ENCODE results near the gene MAPK8IP3. TPM values are rescaled to one million over a fixed set of nuclear protein-coding genes. Genes with fewer than 3 reads are reported as not detected.

MAPK8IP3 gene
- polyA plus RNA-seq, 1 donor (not counting 4 experiments of a cell fraction or from before 2014, with no cell fraction given), result 11.7 TPM

GRCh38 chr16:1785846-1786170, 79.8 kb downstream of the MAPK8IP3 start:
- H3K36me3 ChIP-seq (ENCODE audit: control insufficient read depth in 2 of 2, extremely low read depth in 1 of 2, insufficient read depth in 2 of 2, low read length in 2 of 2), result peaks cover 2 to 11% of the 10 kb centered on the region in 2 experiments
- no peak overlapping the region for H3K4me2 ChIP-seq (ENCODE audit: control insufficient read depth, extremely low read depth, insufficient read depth, low read depth, low read length)
- TF ChIP-seq, protein P1, sequence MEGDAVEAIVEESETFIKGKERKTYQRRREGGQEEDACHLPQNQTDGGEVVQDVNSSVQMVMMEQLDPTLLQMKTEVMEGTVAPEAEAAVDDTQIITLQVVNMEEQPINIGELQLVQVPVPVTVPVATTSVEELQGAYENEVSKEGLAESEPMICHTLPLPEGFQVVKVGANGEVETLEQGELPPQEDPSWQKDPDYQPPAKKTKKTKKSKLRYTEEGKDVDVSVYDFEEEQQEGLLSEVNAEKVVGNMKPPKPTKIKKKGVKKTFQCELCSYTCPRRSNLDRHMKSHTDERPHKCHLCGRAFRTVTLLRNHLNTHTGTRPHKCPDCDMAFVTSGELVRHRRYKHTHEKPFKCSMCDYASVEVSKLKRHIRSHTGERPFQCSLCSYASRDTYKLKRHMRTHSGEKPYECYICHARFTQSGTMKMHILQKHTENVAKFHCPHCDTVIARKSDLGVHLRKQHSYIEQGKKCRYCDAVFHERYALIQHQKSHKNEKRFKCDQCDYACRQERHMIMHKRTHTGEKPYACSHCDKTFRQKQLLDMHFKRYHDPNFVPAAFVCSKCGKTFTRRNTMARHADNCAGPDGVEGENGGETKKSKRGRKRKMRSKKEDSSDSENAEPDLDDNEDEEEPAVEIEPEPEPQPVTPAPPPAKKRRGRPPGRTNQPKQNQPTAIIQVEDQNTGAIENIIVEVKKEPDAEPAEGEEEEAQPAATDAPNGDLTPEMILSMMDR (optimal IDR thresholded peaks at IDR 0.05 in 1 of 3, IDR thresholded peaks at IDR 0.05 in 1 of 3, conservative IDR thresholded peaks at IDR 0.05 in 1 of 3; ENCODE audit: extremely low read depth in 1 of 3, insufficient read depth in 2 of 3, low read length in 3 of 3), result no peak
- TF ChIP-seq EZH2 (IDR thresholded peaks at IDR 0.05; ENCODE audit: low read length), result no peak
- H3K4me3 ChIP-seq (ENCODE audit: control insufficient read depth in 2 of 3, extremely low read depth in 1 of 3, insufficient read depth in 2 of 3, low read depth in 1 of 3, low read length in 3 of 3), result no peak overlapping the region
- dilution Hi-C loops (cut with MboI; ENCODE audit: extremely low pct_ligation_motif_present, low sequenced_read_pairs), result no loop called here
- no peaks in the 10 kb centered on the region for H3K9me3 ChIP-seq (ENCODE audit: control insufficient read depth, low read depth, low read length)
- H3K9me1 ChIP-seq (ENCODE audit: control insufficient read depth, extremely low read depth, insufficient read depth, low read length), result peaks cover 4% of the 10 kb centered on the region
- no peak overlapping the region for H3K9ac ChIP-seq (ENCODE audit: control insufficient read depth, extremely low read depth, insufficient read depth, low read length)
- H3K4me1 ChIP-seq (ENCODE audit: control insufficient read depth, extremely low read depth, insufficient read depth, low read length), result peaks cover 30% of the 10 kb centered on the region
- H3K79me2 ChIP-seq (ENCODE audit: control insufficient read depth, insufficient read depth, low read length), result peaks cover 44% of the 10 kb centered on the region
- H3K27ac ChIP-seq (ENCODE audit: control insufficient read depth, insufficient read depth, low read length), result no peak overlapping the region
- DNase-seq (ENCODE audit: low read depth, low spot score) (no peak), FAIRE-seq (no peak)
- no peaks in the 10 kb centered on the region for H3K27me3 ChIP-seq (ENCODE audit: control insufficient read depth, extremely low read depth, insufficient read depth, low read length)
- peaks cover 3% of the 10 kb centered on the region for H4K20me1 ChIP-seq (ENCODE audit: control insufficient read depth, extremely low read depth, insufficient read depth, low read length)
- no peak overlapping the region for H2AFZ ChIP-seq (ENCODE audit: control insufficient read depth, low read length)

GRCh38 chr16:1786242-1787055, 80.5 kb downstream of the MAPK8IP3 start:
- Histone ChIP-seq H3K4me2 (ENCODE audit: control insufficient read depth, extremely low read depth, insufficient read depth, low read depth, low read length) (no peak overlapping the region), H3K4me1 (ENCODE audit: control insufficient read depth, extremely low read depth, insufficient read depth, low read length) (peaks cover 24% of the 10 kb centered on the region), H3K4me3 (ENCODE audit: control insufficient read depth in 2 of 3, extremely low read depth in 1 of 3, insufficient read depth in 2 of 3, low read depth in 1 of 3, low read length in 3 of 3) (no peak overlapping the region), H3K27me3 (ENCODE audit: control insufficient read depth, extremely low read depth, insufficient read depth, low read length) (no peaks in the 10 kb centered on the region), H4K20me1 (ENCODE audit: control insufficient read depth, extremely low read depth, insufficient read depth, low read length) (peaks cover 3% of the 10 kb centered on the region), H3K9me3 (ENCODE audit: control insufficient read depth, low read depth, low read length) (no peaks in the 10 kb centered on the region), H3K27ac (ENCODE audit: control insufficient read depth, insufficient read depth, low read length) (no peak overlapping the region), H3K36me3 (ENCODE audit: control insufficient read depth in 2 of 2, extremely low read depth in 1 of 2, insufficient read depth in 2 of 2, low read length in 2 of 2) (peaks cover 0 to 11% of the 10 kb centered on the region in 2 experiments), H3K9me1 (ENCODE audit: control insufficient read depth, extremely low read depth, insufficient read depth, low read length) (no peaks in the 10 kb centered on the region), H2AFZ (ENCODE audit: control insufficient read depth, low read length) (no peak overlapping the region), H3K79me2 (ENCODE audit: control insufficient read depth, insufficient read depth, low read length) (peaks cover 41% of the 10 kb centered on the region), H3K9ac (ENCODE audit: control insufficient read depth, extremely low read depth, insufficient read depth, low read length) (no peak overlapping the region)
- no peak for DNase-seq (ENCODE audit: low read depth, low spot score)
- no peak for FAIRE-seq
- dilution Hi-C loops (cut with MboI; ENCODE audit: extremely low pct_ligation_motif_present, low sequenced_read_pairs), result no loop called here
- no peak for TF ChIP-seq EZH2 (IDR thresholded peaks at IDR 0.05; ENCODE audit: low read length)
- TF ChIP-seq, protein P1 (optimal IDR thresholded peaks at IDR 0.05 in 1 of 3, IDR thresholded peaks at IDR 0.05 in 1 of 3, conservative IDR thresholded peaks at IDR 0.05 in 1 of 3; ENCODE audit: extremely low read depth in 1 of 3, insufficient read depth in 2 of 3, low read length in 3 of 3), result no peak

All from keratinocyte (primary cell).